GM19193 (cell line): ENCODE data around the gene LAMA2.

Source experiments
- POLR2A ChIP-seq: IDR thresholded peaks from 4 replicates; pipeline ENCODE4 v1.6.1; 2011; ENCODE audit not compliant: insufficient read depth, insufficient read length; ENCODE audit errors: extremely low read depth

The LAMA2 gene

DNA sequence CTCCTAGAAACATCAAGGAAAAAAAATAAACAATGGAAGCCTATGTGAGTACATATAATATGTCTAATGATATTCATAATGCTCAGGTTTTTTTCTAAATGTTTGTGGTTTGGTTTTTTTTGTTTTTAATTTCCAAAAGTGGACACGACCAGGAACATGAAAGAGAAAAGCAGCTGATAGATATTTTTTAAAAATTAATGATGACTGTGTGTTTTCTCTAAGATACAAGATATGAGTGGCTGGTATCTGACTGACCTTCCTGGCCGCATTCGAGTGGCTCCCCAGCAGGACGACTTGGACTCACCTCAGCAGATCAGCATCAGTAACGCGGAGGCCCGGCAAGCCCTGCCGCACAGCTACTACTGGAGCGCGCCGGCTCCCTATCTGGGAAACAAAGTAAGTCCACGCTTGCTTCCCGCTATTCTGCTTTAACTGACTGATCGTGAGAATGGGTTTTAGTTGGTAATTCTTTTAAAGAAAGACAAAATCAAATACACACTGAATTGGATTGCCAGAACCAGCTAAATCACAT lies 309.6 kb downstream of the LAMA2 start:
- TF ChIP-seq POLR2A, result no peak

DNA sequence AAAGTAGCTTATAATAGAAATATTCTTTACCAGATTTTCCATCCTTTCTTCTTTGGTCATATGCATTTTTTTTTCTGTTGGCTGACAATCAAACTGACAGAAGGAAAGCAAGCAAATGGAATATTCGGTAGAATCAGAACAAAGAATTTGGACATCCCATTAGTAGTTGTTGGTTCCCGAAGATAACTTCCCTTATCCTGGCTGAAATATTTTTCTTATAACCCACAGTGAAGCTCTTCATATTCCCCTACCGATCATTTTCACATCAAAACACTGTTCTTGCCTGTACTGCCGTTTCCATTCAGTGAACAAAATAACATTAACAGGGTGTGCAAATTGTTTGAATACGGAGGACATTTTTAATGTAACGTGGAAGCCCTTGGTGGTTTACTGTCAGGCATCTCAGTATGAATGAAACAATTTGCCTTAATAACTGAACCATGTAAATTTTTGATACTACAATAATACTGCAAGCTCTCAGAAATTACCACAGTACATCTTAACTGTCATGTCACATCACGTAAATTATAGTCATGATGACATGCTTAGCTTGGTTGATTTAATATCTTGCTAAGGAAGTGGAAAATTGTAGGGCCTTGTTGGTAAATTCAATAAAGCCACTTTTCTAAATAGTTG lies 311.5 kb downstream of the LAMA2 start:
- TF ChIP-seq POLR2A, result no peak

DNA sequence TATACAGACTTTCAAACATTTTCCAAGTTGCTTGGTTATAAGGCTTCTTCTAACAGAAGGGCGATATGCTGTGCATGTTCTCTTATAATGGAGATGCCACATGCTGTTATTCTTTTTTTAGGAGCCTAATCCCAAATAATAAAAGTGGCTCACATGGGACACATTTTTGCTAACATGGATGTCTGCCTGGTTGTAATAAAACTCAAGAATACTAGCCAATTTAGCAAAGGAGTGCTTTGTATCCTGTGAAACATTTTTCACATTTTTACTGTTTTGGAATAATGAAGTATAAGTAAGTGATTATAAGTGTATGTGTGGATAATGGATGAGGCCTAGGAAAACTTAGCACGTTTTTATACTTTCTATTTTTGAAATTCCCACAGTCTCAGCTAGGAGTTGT lies 312.2 kb downstream of the LAMA2 start:
- no peak for TF ChIP-seq POLR2A

DNA sequence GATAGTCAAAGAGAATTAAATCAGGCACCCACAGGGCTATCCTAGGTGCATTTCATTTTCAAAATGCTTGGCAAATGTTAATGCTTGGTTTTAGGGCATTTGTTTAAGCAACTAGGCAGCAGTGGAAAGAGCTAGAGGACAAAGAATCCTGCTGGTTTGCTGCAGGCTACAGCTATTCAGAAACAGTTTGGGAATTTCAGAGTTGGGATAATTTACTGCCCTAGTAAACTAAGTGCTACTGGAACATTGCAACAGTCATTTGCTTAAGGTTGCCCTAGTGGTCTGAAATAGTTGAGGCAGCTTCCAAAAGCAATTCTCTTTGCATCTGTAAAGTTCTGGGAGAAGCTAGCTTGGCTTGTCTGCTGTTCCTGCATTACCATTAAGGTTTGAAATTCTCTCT lies 312.7 kb downstream of the LAMA2 start:
- no peak for TF ChIP-seq POLR2A

GRCh38 chr6:129197154-129197553 lies 314.2 kb downstream of the LAMA2 start:
- TF ChIP-seq POLR2A, result no peak

DNA sequence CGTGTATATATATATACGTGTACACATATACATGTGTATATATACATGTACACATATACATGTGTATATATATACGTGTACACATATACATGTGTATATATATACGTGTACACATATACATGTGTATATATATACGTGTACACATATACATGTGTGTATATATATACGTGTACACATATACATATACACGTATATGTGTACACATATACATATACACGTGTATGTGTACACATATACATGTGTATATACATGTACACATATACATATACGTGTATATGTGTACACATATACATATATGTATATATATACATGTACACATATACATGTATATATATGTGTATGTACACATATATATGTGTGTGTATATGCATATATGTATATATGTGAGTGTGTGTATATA lies 317.2 kb downstream of the LAMA2 start:
- TF ChIP-seq POLR2A, result no peak

GRCh38 chr6:129203190-129203900 lies 320.4 kb downstream of the LAMA2 start:
- no peak for TF ChIP-seq POLR2A

- no peak for TF ChIP-seq POLR2A
These were observed 323.9 kb downstream of the LAMA2 start for GRCh38 chr6:129206821-129207220.

DNA sequence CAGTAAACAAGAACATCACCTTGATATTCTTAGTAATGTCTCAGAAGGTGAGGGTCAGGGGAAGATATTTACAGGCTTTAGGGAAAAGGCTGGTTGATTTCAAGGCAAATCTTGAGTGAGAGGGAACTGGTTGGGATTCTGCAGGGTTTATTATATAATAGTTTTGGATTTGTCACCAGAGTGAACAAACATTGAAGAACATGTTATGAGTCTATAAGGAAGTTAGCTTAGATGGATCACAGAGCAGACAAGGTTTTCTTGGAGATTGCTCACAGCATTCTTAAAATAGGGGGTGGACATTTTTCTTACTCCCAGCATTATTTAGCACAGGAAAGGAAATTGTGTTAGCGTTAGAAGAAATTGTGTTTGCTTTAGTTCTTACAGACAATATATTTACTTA lies 324.9 kb downstream of the LAMA2 start:
- TF ChIP-seq POLR2A, result no peak

DNA sequence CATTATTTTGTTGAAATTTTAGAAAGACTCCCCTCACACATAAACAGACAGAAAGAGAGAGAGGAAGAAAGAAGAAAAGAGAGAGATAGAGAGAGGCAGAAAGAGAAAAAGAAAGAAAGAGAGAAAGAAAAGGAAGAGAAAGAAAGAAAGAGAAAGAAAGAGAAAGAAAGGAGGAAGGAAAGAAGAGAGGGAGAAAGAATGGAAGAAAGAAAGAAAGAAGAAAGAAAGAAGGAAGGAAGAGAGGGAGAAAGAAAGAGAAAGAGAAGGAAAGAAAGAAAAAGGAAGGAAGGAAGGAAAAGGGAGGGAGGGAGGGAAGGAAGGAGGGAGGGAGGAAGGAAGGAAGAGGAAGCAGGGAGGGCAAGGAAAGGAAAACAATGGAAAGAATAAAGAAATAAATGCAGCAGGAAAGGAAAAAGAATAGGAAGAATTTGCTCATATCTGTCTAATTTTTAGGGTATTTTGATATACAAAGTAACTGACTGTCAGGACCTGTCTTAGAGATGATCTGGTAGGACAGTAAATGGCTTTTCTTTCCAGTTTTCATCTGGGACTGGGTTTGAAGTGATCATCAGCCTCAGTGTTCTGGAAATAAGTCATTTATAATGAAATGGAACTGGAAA lies 325.6 kb downstream of the LAMA2 start:
- TF ChIP-seq POLR2A, result no peak

DNA sequence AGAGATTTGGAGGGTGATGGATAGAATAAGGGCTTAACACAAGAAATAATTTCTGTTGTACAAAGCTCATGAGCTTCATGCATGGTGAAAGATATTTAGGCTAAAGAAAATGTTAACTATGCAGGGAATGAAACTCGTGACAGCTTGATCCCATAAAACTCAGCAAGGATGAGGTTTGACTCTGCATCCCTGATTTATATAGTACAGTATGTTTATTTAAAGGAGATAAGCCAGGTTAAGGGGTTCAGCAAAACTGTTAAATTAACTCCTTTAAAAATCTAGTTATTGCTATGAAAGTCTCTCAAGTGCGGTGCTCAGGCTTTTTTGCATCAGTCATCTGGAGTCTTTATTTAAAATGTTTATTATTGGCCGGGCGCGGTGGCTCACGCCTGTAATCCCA lies 326.4 kb downstream of the LAMA2 start:
- no peak for TF ChIP-seq POLR2A

DNA sequence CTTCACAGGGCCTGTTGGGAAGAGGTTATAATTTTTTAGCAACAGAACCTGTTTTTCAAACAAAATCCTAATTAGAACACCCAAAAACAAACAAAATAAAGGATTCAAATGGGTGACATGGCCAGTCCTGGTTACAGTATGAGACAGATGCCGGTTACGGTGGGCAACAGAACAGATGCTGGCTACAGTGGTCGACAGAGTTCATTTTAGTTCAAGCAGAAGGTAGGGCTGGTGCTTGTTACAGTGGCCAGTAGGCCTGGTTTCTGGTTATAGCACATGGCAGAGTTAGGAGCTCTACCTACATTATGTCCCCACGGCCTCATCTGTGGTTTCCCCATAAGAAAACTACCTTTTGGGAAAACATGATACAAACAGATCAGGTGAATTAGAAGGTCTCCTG lies 327.7 kb downstream of the LAMA2 start:
- TF ChIP-seq POLR2A, result no peak

GRCh38 chr6:129211626-129212025 lies 328.7 kb downstream of the LAMA2 start:
- TF ChIP-seq POLR2A, result no peak

DNA sequence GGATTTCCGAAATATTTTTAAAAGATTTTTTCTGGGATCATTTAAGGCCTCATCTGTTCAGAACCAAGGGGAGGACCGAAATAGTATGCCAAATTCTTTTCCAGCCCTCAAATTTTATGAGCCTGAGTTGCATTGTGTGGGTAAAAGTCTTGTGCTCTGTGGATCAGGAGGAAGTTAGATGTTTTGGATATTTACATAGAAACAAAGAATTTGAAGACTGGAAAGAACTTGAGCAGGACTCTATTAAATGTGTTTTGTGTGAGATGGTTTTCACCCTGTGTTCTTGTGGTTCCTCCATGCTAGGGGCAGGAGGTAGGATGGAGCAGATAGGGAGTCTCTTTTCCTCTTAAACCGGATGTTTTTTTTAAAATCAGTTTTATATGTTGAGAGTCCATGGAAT lies 329.1 kb downstream of the LAMA2 start:
- no peak for TF ChIP-seq POLR2A

DNA sequence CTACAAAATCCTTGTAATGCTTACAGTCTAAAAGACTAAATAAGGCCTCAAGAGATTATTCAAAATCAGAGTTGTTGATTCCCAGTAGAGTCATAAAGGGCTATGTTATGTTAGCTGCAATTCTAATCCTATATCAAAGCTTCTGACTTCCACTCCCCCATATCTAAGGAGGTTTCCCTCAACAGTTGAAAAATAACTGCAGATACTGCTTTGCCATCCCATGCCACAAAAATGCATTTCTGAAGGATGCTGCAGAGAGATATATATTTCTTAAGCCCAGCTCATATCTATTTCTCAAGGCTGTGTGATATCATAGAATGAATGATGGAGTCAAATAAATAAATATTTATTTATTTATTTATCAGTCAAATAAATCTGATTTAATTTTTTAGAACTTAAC lies 332.3 kb downstream of the LAMA2 start:
- no peak for TF ChIP-seq POLR2A

DNA sequence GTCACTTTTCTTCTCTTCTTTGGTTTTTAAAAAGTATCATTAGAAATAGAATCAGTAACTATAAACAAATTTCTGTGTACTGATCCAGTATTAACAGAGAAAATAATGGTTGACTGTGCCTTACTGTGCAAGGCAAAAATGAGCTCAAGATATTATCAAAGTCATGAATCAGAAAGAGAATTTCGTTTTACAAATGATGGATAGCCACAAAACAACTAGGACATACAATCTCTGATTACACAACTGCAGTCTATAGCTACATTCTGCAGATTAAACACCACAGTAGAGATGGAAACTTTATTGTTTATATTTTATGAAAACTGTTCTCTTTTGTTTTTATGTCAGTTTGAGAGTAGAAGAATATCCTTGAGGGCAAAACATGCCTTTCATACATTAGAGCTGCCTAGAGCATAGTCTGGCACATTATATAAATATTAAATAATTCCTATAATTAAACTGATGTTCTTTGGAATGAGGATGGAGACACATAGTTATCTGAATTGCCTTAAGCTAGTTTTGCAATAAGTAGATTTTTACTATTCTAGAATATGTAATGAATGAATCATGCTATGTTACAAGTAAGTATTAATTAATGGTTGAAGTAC lies 333.1 kb downstream of the LAMA2 start:
- TF ChIP-seq POLR2A, result no peak

DNA sequence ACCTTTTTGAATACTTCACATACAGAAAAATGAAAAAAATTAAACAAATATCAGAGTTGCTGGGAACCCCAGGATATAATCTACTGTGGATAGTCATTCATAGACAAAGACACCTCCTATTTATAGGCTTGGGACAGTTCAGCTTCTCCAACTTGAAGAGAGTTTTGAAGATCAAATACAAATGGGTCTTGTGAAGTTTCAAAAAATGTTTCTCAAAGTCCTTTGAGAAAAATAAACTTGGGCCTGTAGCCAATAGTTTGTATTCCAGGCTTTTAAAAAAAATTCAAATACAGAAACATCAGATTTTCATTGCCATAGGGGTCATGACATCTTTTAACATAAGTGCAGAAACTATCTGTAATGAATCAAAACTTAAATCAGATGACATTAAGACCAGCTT lies 334.8 kb downstream of the LAMA2 start:
- TF ChIP-seq POLR2A, result no peak
